COLO668 (cell line): ENCODE results near the gene SEC14L5.

Source experiments
- DNase-seq: peaks from one replicate; lab custom pipeline; 2025; ENCODE audit not compliant: unreplicated experiment; lab: John Stamatoyannopoulos, UW

Gene SEC14L5

DNA sequence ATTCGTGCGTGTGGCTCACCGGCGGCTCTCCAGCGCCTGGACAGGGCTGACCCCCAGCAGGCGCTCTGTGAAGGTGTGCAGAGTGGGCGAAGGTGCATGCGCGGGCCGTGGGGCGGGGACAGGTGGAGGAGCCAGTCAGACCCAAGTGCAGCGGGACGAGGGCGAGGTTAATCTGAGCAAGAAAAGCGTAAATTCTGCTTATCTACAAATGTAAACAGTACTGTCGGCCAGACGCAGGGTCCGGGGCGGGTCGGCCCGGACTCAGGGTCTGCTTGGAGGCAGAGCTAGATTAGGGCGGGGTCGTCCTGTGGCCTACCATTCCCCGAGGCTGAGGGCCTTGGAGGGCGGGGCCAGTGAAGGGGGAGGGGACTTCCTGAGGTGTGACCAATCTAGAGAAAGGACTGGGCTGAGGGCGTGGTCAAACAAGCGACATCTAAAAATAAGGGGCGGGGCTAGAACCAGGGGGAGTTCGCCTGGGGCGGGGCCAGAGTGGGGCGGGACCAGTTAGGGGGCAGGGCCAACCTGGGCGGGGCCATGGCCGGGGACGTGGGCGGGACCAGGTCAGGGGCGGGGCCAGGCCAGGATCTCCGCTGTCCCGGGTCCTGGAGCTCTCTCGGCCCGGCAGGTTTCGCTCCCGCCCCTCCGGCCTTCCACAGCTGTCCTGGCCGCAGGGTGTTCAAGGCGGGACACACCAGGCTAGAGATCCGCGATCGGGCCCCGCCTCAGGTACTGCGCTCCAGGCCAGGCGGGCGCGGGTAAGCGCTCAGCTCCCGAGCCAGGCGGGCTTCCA is at the start of gene SEC14L5:
TSS of gene SEC14L5 (plus strand) at position 611 of the 790 bp plus-strand sequence. CDS start 994 bp downstream, outside the sequence.
- peak; percentile 93 for DNase-seq

DNA sequence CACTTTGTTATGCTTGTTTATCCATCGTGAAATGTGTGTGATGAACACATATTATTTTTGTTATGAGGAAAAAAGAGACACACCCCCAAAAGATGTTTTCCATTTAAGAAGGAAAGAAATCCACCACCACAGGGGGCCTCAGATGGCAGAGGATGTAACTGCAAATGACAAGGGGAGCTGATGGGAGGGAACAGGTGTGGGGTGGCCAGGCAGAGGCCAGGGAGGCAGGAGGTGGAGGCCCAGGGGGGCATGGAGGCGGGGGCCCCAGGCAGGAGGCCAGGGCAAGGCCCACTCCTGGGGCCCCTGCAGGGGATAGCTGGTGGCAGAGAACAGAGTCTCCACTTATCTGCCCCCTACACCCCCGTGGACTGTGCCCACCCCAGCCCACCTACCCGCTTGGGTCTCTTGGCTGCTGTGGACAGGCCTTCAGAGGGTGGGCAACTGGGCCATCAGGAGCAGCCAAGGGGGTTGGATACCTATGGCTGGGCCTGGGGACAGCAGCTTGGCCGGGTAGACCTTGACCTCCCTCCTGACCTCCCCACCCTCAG is 49.2 kb upstream of the SEC14L5 start:
- no peak for DNase-seq

DNA sequence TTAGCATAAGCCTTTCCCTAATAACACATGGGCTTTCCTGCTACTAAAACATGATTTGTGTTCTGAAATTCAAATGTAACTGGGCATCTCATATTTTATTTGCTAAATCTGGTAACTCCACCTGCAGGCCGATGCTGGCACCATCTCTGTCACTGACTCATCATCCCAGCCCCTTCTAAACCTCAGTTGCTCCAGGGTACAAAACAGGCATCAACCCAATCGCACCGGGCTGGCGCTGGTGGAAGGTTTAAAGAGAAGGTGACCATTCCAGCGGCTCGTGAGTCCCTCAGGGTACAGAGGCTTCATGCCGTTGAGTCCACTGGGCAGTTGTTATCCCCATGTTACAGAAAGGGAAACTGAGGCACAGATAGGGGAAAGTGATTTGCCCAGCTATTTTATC is 48.3 kb upstream of the SEC14L5 start:
- no peak for DNase-seq

DNA sequence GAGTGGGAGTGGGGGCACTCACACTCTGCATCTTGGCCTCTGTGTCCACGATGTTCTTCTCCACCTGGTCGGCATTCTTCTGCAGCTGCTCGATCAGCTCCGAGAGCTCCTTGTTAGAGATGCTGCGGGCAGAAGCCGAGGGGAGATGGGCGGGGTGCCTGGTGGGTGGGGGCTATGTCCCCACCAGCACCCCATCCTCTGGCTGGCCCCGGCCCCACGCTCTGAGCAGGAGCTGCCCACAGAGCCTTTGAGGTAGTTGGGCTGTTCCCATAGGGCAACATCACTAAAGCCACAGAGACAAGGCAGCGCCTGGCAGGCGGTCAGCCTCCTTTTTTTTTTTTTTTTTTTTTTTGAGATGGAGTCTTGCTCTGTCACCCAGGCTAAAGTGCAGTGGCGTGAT is 47.3 kb upstream of the SEC14L5 start:
- DNase-seq: no peak

DNA sequence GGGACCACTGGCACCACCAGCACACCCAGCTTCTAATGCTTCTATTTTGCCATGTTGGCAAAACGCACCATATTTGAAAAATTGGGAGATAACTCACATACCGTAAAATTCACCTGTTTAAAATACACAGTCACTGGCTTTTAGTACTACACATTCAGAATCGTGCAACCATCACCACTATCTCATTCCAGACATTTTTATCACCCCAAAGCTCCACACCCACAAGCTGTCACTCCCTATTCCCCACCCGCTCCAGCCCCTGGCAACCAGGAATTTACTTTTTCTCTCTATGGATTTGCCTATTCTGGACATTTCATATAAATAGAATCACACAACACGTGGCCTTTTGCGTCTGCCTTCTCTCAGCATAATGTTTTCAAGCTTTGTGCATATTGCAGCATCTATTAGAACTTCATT is 46.2 kb upstream of the SEC14L5 start:
- DNase-seq: no peak

DNA sequence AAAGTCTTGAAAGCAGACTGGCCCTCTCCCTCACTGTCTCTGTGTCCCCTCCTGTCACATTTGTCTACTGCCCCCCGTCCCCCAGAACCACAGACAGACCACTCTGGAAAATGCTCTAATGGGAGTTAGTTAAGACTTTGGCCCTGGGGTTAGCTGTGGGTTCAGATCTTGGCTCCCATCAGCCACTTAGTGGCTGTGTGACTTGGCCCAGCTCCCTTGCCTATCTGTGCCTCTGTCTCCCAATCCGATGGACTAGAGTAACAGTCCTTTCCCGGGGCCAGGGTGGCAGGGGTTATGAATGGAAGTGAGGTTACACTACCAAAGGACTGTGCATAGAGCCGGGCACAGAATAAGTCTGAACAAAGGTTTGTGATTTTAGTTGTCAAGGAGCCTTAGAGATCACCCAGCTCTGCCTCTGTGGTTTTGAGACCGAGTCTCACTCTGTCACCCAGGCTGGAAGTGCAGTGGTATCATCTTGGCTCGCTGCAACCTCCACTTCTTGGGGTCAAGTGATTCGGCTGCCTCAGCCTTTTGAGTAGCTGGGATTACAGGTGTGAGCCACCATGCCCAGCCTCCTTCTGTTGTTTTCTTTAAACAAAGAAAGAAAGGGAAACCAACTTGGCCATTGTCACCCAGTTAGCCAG is 44.9 kb upstream of the SEC14L5 start:
- no peak for DNase-seq

DNA sequence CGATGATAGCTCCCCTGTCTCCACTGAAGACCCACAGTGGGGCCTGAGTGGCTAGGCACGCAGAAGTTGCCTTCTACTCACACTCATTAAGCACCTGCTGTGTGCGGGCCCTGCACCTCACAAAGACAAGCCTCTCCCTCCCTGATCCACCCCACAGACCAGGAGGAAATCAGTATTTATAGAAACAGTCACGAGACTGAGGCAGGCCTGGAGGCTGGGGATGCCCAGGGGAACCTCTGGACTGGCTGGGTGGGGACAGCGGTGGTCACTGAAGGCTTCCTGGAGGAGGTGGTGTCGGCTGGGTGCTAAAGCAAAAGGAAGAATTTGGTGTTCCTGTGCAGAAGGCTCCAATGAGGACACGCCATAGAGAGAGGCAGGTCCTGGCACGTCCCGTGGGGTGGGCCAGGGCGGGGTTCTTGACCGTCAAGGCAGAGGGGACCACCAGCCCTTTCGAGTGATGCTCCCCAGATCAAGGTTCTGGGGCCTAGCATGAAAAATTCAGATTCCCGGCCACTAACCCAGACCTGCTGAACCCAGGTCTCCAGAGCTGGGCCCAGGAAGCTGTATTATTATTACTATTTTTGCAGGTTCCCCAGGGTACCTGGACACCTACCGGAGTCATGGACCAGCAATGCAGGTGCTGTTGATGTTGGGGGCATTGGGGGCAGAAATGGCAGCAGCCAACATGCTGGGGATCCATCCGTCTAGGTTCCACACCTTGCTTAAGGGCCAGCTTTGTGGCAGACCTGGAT is 44.2 kb upstream of the SEC14L5 start:
- DNase-seq: no peak

DNA sequence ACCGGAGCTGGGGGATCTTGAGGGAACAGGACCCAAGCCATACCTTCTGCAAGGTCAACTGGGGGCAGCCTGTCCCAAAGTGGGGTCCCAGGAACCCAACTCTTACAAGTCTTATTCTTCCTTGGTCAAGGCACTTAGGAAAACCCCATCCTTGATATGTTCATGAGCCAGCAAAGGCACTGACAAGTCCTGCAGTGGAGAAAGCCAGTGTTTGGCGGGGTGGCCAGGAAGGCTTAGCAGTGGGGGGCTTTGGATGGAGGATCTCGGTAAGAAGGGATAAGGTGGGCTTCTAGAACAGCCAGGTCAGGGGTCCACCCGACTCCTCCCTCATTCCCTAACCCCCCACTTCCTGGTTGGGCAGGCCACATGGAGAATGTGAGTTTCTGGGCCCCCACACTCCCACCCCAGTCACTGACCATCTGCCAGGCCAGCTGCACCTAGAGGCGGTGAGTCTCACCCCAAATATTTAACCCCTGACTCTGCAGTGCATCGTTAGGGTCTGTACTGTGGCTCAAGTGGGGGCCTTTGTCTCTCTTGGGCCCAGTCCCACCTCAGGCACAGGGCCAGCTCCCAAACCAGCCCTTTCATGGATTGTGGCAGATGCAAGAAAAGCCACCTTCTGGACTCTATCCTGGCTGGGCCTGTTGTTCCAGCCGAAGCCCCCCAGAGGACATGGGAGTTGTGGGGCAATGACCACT is 43.5 kb upstream of the SEC14L5 start:
- DNase-seq: no peak

DNA sequence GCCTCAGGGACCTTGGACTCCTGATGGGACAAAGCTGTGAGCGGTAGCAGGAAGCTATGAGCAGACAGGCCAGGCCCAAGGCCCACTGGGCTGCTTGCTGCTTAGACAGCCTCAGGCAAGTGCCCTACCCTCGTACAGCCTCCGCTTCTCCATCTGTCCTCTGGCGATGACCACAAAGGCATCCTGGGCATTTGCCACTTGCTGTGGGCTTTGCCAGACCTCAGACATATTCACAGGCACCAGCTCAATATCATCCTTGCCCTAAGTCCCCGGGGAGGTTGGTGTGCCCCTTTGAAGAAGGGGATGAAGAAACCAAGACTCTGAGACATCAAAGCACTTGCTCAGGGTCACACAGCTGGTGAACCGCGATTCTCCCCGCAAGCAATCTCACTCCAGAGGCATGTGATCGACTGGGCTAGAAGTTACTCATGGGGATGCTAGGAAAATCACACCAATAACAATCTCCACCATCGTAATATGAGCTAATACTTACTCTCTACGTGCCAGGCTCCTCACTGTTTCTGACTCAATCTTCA is 42.8 kb upstream of the SEC14L5 start:
- no peak for DNase-seq

DNA sequence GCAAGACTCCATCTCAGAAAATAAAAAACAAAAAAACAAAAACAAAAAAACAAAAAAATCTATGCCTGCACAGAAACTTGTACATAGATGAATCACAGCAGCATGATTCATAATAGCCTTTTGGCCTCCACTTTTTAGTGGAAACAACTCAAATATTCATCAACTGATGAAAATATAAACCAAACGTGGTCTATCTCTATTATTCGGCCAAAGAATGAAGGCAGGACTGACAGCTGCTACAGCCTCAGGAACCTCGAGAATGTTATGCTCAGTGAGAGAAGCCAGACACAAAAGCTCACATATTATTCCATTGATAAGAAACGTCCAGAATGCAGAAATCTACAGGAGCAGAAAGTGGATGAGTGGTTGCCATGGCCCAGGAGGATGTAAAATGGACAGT is 41.0 kb upstream of the SEC14L5 start:
- DNase-seq: no peak

DNA sequence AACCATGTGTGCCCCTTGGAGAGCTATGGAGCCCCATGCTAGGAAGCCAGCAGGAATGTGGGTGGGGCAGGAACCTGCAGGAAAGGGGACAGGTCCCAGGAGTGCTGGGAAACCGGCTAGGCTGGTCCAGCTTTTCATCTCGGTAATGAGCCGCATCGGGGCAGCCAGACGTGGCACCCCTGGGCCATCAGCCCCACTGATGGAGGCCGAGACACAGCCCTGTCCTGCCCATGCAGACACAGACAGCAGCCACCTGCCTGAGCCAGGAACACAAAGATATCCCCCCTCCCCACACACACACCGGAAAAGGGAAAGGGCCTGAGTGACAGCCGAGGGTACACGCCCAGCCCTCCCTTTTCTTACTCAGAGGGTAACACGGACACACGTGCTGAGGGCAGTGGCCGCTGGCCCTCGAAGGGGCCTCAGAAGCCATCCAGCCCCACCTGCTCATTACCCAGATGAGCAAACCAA is 39.3 kb upstream of the SEC14L5 start:
- DNase-seq: no peak

DNA sequence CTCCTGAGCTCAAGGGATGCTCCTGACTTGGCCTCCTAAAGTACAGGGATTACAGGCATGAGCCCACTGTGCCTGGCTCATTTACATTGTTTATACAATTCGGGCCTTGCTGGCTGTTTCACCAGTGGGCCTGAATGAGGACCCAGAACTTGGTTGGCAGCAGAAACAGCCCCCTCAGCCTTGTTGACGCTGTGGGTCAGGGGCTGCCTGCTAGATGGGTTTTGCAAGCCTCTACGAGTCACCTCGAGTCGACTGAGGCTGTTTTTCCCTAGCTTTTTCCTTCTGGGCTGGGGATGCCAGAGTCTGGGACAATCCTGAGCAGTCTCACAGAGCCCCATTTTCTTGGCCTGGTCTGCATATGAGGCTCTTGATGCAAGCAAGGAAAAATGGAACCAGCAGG is 37.3 kb upstream of the SEC14L5 start:
- DNase-seq: no peak

DNA sequence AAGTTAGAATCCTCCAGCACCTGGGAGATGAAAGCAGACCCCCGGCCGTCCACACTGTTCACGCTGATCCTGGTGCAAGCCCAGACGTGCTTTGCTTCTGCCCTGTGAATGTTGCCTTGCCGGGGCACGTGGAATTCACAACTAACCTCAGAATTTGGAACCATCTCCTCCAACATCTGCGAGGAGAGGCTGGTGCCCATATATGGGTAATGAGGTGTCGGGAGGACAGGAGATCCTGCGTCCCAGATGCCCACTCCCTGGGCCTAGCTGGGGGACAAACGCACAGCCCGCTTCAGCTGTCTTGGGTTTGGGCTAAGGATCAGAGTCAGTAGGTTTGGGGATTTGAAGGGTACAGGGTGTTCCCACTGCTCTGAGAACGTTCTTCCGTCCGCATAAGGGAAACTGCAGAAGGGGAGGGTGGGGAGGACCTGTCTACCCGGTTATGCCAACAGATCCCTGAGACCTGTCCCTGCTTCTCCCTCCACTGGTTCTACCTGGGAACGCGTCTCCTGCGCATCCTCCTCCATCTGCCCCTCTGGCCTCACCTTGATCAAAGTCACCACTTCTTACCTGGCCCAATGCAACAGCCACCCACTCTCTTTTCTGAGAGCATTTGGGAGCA is 35.3 kb upstream of the SEC14L5 start:
- DNase-seq: no peak

DNA sequence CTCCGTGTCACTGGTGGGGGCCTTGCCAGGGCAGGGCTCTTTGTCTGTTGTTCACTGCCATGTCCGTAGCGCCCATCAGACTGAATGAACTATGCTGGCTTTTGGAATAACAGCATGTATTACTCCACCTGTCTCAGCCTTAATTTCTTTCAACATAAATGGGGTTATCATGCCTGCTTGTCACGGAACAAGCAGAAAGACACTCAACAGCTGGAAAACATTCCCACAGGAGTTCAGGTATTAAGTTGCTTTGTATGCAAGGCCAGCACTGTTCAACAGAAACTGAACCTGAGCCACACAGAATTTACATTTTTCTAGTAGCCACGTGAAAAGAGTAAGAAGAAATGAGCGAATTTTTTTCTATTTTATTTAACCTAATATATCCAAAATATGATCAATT is 34.3 kb upstream of the SEC14L5 start:
- DNase-seq: no peak

DNA sequence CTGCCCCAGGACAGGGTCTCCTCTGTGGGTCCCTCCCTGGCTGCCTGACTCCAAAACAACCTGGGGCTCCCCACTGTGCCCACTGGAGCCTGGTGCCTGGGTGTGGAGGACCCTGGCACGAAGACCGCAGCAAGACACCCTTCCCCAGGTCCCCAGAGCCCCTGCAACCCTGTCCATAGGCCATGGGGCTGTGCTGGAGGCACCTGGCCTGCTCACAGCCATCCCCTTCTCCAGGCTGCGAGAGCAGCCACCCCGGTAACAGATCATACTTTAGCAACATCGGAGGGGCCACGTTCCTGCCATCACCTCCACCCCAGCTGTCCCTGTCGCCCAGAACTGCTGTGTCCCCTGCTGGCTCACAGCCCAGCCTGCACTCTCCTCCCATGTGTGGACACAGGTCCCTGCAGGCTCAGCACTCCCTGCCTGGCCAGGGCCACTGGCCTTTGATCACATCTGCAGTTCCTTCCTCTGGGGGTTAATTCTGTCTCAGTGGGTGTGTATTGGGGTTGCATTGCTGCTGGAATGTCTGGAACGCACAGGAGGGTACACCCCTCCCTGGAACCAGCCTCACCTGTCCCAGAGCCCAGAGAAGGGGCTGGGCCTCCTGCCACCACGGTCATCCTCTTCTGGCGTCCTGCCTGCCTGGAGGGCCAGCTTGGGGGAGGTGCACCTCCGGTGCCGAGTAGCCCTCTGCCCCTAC is 33.4 kb upstream of the SEC14L5 start:
- DNase-seq: peak; percentile 4

DNA sequence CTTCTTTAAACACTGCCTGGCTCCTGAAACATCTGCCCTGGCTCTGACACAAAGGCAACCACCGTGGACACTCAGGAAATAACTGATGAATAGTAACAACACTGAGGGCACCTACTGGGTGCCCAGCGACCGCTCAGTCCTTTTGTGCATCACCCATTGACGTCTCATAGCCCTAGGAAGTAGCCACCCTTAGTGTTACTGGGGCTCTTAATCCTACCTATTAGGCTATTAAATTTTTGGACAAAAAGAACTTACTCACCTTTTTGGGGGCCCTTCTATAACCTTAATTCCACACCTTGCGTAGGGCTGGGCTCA is 32.9 kb upstream of the SEC14L5 start:
- no peak for DNase-seq

DNA sequence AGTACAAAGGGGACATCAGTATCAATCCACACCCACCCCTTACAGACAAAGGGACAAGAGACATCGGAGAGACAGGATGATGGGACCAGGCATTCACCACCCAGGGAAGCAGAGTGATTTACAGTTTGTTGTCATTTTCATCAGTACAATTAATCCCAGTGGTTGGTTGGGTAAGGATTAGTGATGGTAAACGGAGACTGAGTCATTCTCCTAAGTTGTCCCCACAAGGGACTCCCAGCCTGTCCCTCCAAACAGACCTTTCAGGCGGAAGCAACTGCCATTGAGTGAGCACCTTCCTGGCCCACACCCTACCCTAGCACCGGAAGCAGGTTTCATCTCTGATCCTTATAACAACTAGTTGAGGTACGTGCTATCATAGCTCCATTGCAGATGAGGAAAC is 32.3 kb upstream of the SEC14L5 start:
- DNase-seq: no peak

DNA sequence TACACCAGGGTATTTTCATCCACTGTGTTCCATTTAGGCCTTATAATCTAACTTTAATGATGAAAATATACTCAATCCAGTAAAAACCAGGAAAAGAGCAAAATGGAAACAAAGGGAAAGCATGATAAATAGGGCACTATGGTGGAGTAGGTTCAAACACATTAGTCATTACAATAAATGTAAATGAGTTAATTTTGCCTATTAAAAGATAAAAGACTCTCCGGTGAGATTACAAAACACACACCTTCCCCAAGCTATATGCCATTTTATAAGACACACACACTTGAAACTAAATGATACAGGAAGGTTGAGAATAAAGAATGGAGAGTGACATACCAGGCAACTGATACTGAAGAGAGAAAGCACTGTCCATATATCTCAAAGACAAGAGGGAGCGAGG is 31.2 kb upstream of the SEC14L5 start:
- DNase-seq: no peak

DNA sequence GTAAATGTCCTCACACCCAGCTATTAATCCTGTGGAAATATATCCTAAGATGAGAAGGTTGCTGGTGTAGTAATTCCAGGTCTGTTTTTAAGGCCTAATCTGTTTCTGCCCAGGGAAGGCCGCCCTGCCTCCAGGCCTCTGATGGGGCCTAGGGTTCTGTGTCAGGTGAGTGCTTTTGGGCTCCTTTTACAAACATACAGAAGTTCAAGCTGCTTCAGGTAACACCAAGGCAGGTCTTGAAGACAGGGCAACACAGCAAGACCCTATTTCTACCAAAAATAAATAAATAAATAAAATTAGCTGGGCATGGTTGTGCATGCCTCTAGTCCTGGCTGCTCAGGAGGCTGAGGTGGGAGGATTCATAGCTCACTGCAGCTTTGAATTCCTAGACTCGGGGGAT is 30.5 kb upstream of the SEC14L5 start:
- DNase-seq: no peak

DNA sequence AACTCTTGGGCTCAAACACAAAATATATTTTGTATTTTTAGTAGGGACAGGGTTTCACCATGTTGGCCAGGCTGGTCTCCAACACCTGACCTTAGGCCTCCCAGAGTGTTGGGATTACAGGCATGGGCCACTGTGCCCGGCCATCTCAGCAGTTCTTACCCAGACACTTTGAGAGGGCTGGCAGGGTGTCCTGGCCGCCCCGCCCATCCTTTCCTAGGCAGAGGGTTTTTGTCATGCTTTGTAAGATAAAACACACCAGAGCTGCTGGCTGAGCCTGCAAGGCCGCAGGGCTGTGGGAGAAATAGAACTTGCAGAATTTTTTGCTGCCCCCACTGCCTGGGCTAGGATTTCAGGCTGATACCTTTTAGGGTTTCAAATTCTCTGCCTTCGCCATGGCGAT is 29.9 kb upstream of the SEC14L5 start:
- DNase-seq: no peak
